ENCODE results near the gene EFNA5.

- TF ChIP-seq POLR2A (IDR thresholded peaks at IDR 0.05; ENCODE audit: low read length) = no peak
- TF ChIP-seq GATA1 (IDR thresholded peaks at IDR 0.05; ENCODE audit: low read depth, low read length) = no peak
Measured at GRCh38 chr5:107669096-107670031, 1.4 kb downstream of the EFNA5 start.

All from erythroblast (primary cell).